Liver (tissue), 9 donors: ENCODE data around the gene MTARC1. TPM values are rescaled to one million over a fixed set of nuclear protein-coding genes. Genes with fewer than 3 reads are reported as not detected.
A peak's percentile ranks its signal among the peaks of the same experiment; 100 is the strongest.

ENCODE experiments used
- DNase-seq: peaks from one replicate; pipeline ENCODE4 v3.0.0-alpha.2; 2017; ENCODE audit warnings: low spot score
- H3K27ac ChIP-seq, 2 donors: one replicate each; pipeline ENCODE4 v1.7.0; 2013; ENCODE audit warnings: inconsistent platforms in 2 of 2, low read length in 2 of 2, control low read depth in 1 of 2, low read depth in 1 of 2, mild to moderate bottlenecking in 1 of 2
- H3K27me3 ChIP-seq, 4 donors: one replicate each; pipeline versions ENCODE4 v1.6.1 to v1.7.0; 2013; ENCODE audit warnings: low read length in 3 of 4, inconsistent platforms in 1 of 4, mild to moderate bottlenecking in 1 of 4, moderate library complexity in 1 of 4; ENCODE audit not compliant: control insufficient read depth in 4 of 4, insufficient read depth in 4 of 4
- H3K36me3 ChIP-seq, 4 donors: one replicate each; pipeline versions ENCODE4 v1.6.1 to v1.7.0; 2013; ENCODE audit warnings: low read length in 3 of 4, mild to moderate bottlenecking in 3 of 4, low read depth in 1 of 4, moderate library complexity in 1 of 4; ENCODE audit not compliant: control insufficient read depth in 4 of 4, insufficient read depth in 3 of 4
- H3K4me1 ChIP-seq, 4 donors: one replicate each; pipeline versions ENCODE4 v1.6.1 to v1.7.0; 2013; ENCODE audit warnings: low read length in 3 of 4, mild to moderate bottlenecking in 3 of 4, moderate library complexity in 1 of 4; ENCODE audit not compliant: control insufficient read depth in 4 of 4, insufficient read depth in 4 of 4
- H3K4me3 ChIP-seq, 3 donors: one replicate each; pipeline versions ENCODE4 v1.6.1 to v1.7.0; 2013; ENCODE audit warnings: low read length in 3 of 3, control low read depth in 1 of 3, low read depth in 1 of 3, mild to moderate bottlenecking in 1 of 3
- H3K9ac ChIP-seq, 2 donors: one replicate each; pipeline ENCODE4 v1.7.0; 2013; ENCODE audit warnings: low read length in 2 of 2, mild to moderate bottlenecking in 2 of 2, moderate library complexity in 2 of 2, control low read depth in 1 of 2, low read depth in 1 of 2
- H3K9me3 ChIP-seq, 4 donors: one replicate each; pipeline versions ENCODE4 v1.6.1 to v1.7.0; 2013; ENCODE audit warnings: low read length in 3 of 4; ENCODE audit not compliant: control insufficient read depth in 4 of 4
- ATF3 ChIP-seq: IDR thresholded peaks from 2 replicates; pipeline ENCODE4 v1.6.1; 2016; ENCODE audit warnings: antibody characterized with exemption
- CTCF ChIP-seq: fragments of 150-350 bp; IDR thresholded peaks from 2 replicates; pipeline ENCODE4 v1.5.1; 2017; ENCODE audit warnings: improper control_type of control experiment, low read depth, low read length; ENCODE audit not compliant: missing input control
- EGR1 ChIP-seq, 2 donors: IDR thresholded peaks; 2 replicates each; pipeline ENCODE4 v1.6.1; 2016 to 2018; ENCODE audit warnings: antibody characterized with exemption in 2 of 2, low read depth in 2 of 2
- FOXA1 ChIP-seq: IDR thresholded peaks from 2 replicates; pipeline ENCODE4 v1.6.1; 2016; ENCODE audit warnings: antibody characterized with exemption
- FOXA2 ChIP-seq: IDR thresholded peaks from 2 replicates; pipeline ENCODE4 v1.6.1; 2016; ENCODE audit warnings: antibody characterized with exemption
- GABPA ChIP-seq, 2 donors: IDR thresholded peaks in 1 of 2; conservative IDR thresholded peaks in 1 of 2; 2 replicates each; pipeline ENCODE4 v1.6.1; 2016; ENCODE audit warnings: antibody characterized with exemption in 2 of 2, mild to moderate bottlenecking in 1 of 2, moderate library complexity in 1 of 2
- HNF4A ChIP-seq, 2 donors: conservative IDR thresholded peaks; 2 replicates each; pipeline ENCODE4 v1.6.1; 2016; ENCODE audit warnings: antibody characterized with exemption in 2 of 2, mild to moderate bottlenecking in 2 of 2
- HNF4G ChIP-seq: IDR thresholded peaks from 2 replicates; pipeline ENCODE4 v1.6.1; 2016; ENCODE audit warnings: antibody characterized with exemption
- JUND ChIP-seq, 2 donors: IDR thresholded peaks; 2 replicates each; pipeline ENCODE4 v1.6.1; 2016; ENCODE audit warnings: antibody characterized with exemption in 2 of 2
- MAX ChIP-seq: IDR thresholded peaks from 2 replicates; pipeline ENCODE4 v1.6.1; 2016; ENCODE audit warnings: antibody characterized with exemption
- NR2F2 ChIP-seq: IDR thresholded peaks from 2 replicates; pipeline ENCODE4 v1.6.1; 2016; ENCODE audit warnings: antibody characterized with exemption
- RAD21 ChIP-seq, 2 donors: IDR thresholded peaks; 2 replicates each; pipeline ENCODE4 v1.6.1; 2016; ENCODE audit warnings: antibody characterized with exemption in 2 of 2, mild to moderate bottlenecking in 2 of 2
- REST ChIP-seq: IDR thresholded peaks from 2 replicates; pipeline ENCODE4 v1.6.1; 2016; ENCODE audit warnings: antibody characterized with exemption, mild to moderate bottlenecking
- RXRA ChIP-seq, 2 donors: IDR thresholded peaks; 2 replicates each; pipeline ENCODE4 v1.6.1; 2017 to 2018; ENCODE audit warnings: antibody characterized with exemption in 2 of 2, mild to moderate bottlenecking in 1 of 2
- SP1 ChIP-seq: IDR thresholded peaks from 2 replicates; pipeline ENCODE4 v1.6.1; 2018; ENCODE audit warnings: antibody characterized with exemption, mild to moderate bottlenecking
- TAF1 ChIP-seq: conservative IDR thresholded peaks from 2 replicates; pipeline ENCODE4 v1.6.1; 2016; ENCODE audit warnings: antibody characterized with exemption, mild to moderate bottlenecking
- YY1 ChIP-seq: IDR thresholded peaks from 2 replicates; pipeline ENCODE4 v1.6.1; 2016; ENCODE audit warnings: antibody characterized with exemption, mild to moderate bottlenecking
- ZBTB33 ChIP-seq: IDR thresholded peaks from 2 replicates; pipeline ENCODE4 v1.6.1; 2016; ENCODE audit warnings: antibody characterized with exemption
- WGBS: extraction: QIAGEN DNeasy Blood & Tissue Kit; methylation state at CpG from one replicate; pipeline ENCODE4 v1.1.7; 2013; 5-methylcytosine and 5-hydroxymethylcytosine counted together
- polyA plus RNA-seq, 2 donors: library from polyadenylated mRNA; stranded (reverse) in 1 of 2; unstranded in 1 of 2; fragments of 200-250 nt in 1 of 2; fragments of >200 nt in 1 of 2; fragmentation: Nextera tagmentation in 1 of 2; extraction: Ambion mirVana in 1 of 2; gene quantifications; one replicate each; pipeline versions ENCODE4 v1.2.1 to v1.2.3, GENCODE V29; 2013 to 2015
- total RNA-seq, 2 donors: library from RNA; depleted of rRNA; stranded (reverse); fragments of >200 nt; gene quantifications; one replicate each; pipeline ENCODE4 v1.2.3, GENCODE V29; 2014
- donor health status: healthy.
- donor health status: healthy.
- donor health status: healthy.
- donor health status: healthy.
- donor health status: healthy.

Gene MTARC1
- total and polyA plus RNA-seq, 4 donors = 9.8 to 71.3 (median 21.5) TPM

- WGBS = 5% methylated on average over 3 of the region's 3 CpGs
- Histone ChIP-seq H3K27ac (peak overlapping the region; percentile 90 to 91), H3K9me3 (no peaks in the 10 kb centered on the region), H3K9ac (peak overlapping the region; percentile 76 to 89), H3K27me3 (no peaks in the 10 kb centered on the region), H3K36me3 (no peaks in the 10 kb centered on the region), H3K4me3 (peak overlapping the region; percentile 63 to 85 (median 82)), H3K4me1 (peaks cover 10 to 52% (median 41%) of the 10 kb centered on the region in 4 donors)
- DNase-seq = no peak
- TF ChIP-seq CTCF (no peak), ATF3 (no peak), REST (no peak), FOXA1 (no peak), HNF4G (no peak), GABPA (IDR thresholded peaks at IDR 0.05 in 1 of 2, conservative IDR thresholded peaks at IDR 0.05 in 1 of 2) (no peak), HNF4A (conservative IDR thresholded peaks at IDR 0.05) (no peak), JUND (IDR thresholded peaks at IDR 0.05) (no peak), RAD21 (IDR thresholded peaks at IDR 0.05) (no peak), YY1 (no peak), FOXA2 (no peak), RXRA (IDR thresholded peaks at IDR 0.05) (no peak), EGR1 (IDR thresholded peaks at IDR 0.05; ENCODE audit: low read depth in 2 of 2) (no peak), TAF1 (no peak), NR2F2 (no peak), ZBTB33 (no peak), SP1 (no peak), MAX (no peak)
These were observed 37.8 kb upstream of the MTARC1 start for GRCh38 chr1:220748936-220749335.
